ENCODE data around the gene LTF.

DNA sequence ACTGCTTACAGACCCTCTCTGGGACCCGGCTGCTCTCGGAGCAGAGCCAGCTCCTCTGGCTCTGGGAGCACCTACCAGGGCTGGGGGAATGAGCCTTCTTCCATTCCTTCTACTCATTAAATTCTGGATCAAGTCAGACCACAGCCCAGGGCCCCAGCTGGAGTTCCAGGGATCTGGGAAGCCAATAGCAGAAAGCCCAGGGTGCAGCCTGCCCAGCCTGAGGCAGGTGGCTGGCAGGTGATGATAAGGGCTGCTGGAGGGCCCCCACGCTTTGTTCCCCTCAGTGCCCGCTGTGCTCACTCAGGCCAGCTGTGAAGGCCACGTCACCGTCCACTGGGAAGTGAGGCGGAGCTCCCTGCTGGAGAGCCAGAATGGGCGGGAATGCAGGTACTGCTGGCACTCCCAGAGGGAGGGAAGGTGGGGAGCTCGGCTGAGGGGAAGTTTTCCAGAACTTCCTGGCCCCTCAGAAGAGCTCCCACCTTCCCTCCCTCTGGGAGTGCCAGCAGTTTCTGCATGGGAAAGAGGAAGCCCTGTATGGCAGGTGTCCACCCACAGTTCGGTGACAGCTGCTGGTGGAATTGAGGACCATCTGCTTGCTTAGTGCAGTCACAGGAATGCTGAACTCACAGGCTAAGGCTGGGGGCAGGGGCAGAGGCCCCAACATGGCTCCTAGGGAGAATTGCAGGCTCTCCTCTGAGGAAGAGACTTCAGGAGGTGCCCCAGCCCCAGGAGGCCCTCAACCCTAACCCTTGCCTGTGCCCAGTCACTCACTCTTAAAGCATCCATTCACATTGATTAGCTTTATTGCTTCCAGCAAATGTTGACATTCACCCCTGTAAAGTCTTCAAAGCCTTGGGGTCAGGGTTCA lies 20.4 kb upstream of the LTF start:
- TF ChIP-seq, protein P1, sequence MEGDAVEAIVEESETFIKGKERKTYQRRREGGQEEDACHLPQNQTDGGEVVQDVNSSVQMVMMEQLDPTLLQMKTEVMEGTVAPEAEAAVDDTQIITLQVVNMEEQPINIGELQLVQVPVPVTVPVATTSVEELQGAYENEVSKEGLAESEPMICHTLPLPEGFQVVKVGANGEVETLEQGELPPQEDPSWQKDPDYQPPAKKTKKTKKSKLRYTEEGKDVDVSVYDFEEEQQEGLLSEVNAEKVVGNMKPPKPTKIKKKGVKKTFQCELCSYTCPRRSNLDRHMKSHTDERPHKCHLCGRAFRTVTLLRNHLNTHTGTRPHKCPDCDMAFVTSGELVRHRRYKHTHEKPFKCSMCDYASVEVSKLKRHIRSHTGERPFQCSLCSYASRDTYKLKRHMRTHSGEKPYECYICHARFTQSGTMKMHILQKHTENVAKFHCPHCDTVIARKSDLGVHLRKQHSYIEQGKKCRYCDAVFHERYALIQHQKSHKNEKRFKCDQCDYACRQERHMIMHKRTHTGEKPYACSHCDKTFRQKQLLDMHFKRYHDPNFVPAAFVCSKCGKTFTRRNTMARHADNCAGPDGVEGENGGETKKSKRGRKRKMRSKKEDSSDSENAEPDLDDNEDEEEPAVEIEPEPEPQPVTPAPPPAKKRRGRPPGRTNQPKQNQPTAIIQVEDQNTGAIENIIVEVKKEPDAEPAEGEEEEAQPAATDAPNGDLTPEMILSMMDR (IDR thresholded peaks at IDR 0.05): no peak
- TF ChIP-seq POLR2A (IDR thresholded peaks at IDR 0.05): peak; percentile 65 to 87 (median 85)
